ENCODE results near the gene LARGE2.
"Not testable (repeated sequence)": the region's sequence is repeated elsewhere in the genome, so short reads cannot be mapped to it uniquely, and the experiment has no call there.

The LARGE2 gene

GRCh38 chr11:45889555-45889954, 32.9 kb upstream of the LARGE2 start:
- Mint-ChIP-seq H3K4me1 (ENCODE audit: low read depth) (peaks cover 5% of the 10 kb centered on the region), H3K4me3 (no peak overlapping the region), H3K27me3 (peaks cover under 1% of the 10 kb centered on the region), H3K9me3 (ENCODE audit: low read depth) (no peaks in the 10 kb centered on the region), H3K36me3 (no peaks in the 10 kb centered on the region), H3K27ac (no peak overlapping the region)

- H3K4me3 Mint-ChIP-seq = no peak overlapping the region
- H3K9me3 Mint-ChIP-seq (ENCODE audit: low read depth) = no peaks in the 10 kb centered on the region
- peaks cover 4% of the 10 kb centered on the region for H3K27me3 Mint-ChIP-seq
- no peak overlapping the region for H3K27ac Mint-ChIP-seq
- H3K36me3 Mint-ChIP-seq = no peaks in the 10 kb centered on the region
- peaks cover 4% of the 10 kb centered on the region for H3K4me1 Mint-ChIP-seq (ENCODE audit: low read depth)
Measured at GRCh38 chr11:45889966-45890365, 32.5 kb upstream of the LARGE2 start.

GRCh38 chr11:45890886-45891550, 31.4 kb upstream of the LARGE2 start:
- H3K4me3 Mint-ChIP-seq = no peak overlapping the region
- H3K4me1 Mint-ChIP-seq (ENCODE audit: low read depth) = no peaks in the 10 kb centered on the region
- peaks cover 10% of the 10 kb centered on the region for H3K27me3 Mint-ChIP-seq
- H3K9me3 Mint-ChIP-seq (ENCODE audit: low read depth) = no peaks in the 10 kb centered on the region
- H3K27ac Mint-ChIP-seq = no peak overlapping the region
- no peaks in the 10 kb centered on the region for H3K36me3 Mint-ChIP-seq

GRCh38 chr11:45892856-45893255, 29.6 kb upstream of the LARGE2 start:
- Mint-ChIP-seq H3K9me3 (ENCODE audit: low read depth) (no peaks in the 10 kb centered on the region), H3K4me1 (ENCODE audit: low read depth) (no peaks in the 10 kb centered on the region), H3K36me3 (no peaks in the 10 kb centered on the region), H3K27me3 (peaks cover 11% of the 10 kb centered on the region), H3K27ac (no peak overlapping the region), H3K4me3 (no peak overlapping the region)

GRCh38 chr11:45894555-45895247, 27.8 kb upstream of the LARGE2 start:
- Mint-ChIP-seq H3K4me3 (no peak overlapping the region), H3K27me3 (peaks cover 16% of the 10 kb centered on the region), H3K27ac (no peak overlapping the region)

GRCh38 chr11:45895553-45896259, 26.8 kb upstream of the LARGE2 start:
- peaks cover 2% of the 10 kb centered on the region for H3K4me1 Mint-ChIP-seq (ENCODE audit: low read depth)
- no peaks in the 10 kb centered on the region for H3K9me3 Mint-ChIP-seq (ENCODE audit: low read depth)
- peaks cover 16% of the 10 kb centered on the region for H3K27me3 Mint-ChIP-seq

More at GRCh38 chr11:45894555-45895247, 27.8 kb upstream of the LARGE2 start:
- Mint-ChIP-seq H3K4me1 (ENCODE audit: low read depth) (peaks cover 2% of the 10 kb centered on the region), H3K36me3 (no peaks in the 10 kb centered on the region), H3K9me3 (ENCODE audit: low read depth) (no peaks in the 10 kb centered on the region)

GRCh38 chr11:45896422-45896984, 26.0 kb upstream of the LARGE2 start:
- no peaks in the 10 kb centered on the region for H3K9me3 Mint-ChIP-seq (ENCODE audit: low read depth)
- H3K36me3 Mint-ChIP-seq = no peaks in the 10 kb centered on the region
- peaks cover 2% of the 10 kb centered on the region for H3K4me1 Mint-ChIP-seq (ENCODE audit: low read depth)
- no peak overlapping the region for H3K4me3 Mint-ChIP-seq
- H3K27me3 Mint-ChIP-seq = peaks cover 16% of the 10 kb centered on the region
- H3K27ac Mint-ChIP-seq = no peak overlapping the region

More at GRCh38 chr11:45895553-45896259, 26.8 kb upstream of the LARGE2 start:
- Mint-ChIP-seq H3K27ac (no peak overlapping the region), H3K36me3 (no peaks in the 10 kb centered on the region), H3K4me3 (no peak overlapping the region)

GRCh38 chr11:45897556-45897955, 24.9 kb upstream of the LARGE2 start:
- no peaks in the 10 kb centered on the region for H3K36me3 Mint-ChIP-seq
- H3K27me3 Mint-ChIP-seq = peaks cover 16% of the 10 kb centered on the region

GRCh38 chr11:45899086-45899447, 23.4 kb upstream of the LARGE2 start:
- H3K4me1 Mint-ChIP-seq (ENCODE audit: low read depth) = peaks cover 2% of the 10 kb centered on the region
- H3K9me3 Mint-ChIP-seq (ENCODE audit: low read depth) = no peaks in the 10 kb centered on the region
- no peak overlapping the region for H3K27ac Mint-ChIP-seq
- no peaks in the 10 kb centered on the region for H3K36me3 Mint-ChIP-seq
- H3K4me3 Mint-ChIP-seq = peak overlapping the region; percentile 65
- H3K27me3 Mint-ChIP-seq = peaks cover 16% of the 10 kb centered on the region

More at GRCh38 chr11:45897556-45897955, 24.9 kb upstream of the LARGE2 start:
- no peak overlapping the region for H3K27ac Mint-ChIP-seq
- H3K4me1 Mint-ChIP-seq (ENCODE audit: low read depth) = peaks cover 2% of the 10 kb centered on the region
- no peaks in the 10 kb centered on the region for H3K9me3 Mint-ChIP-seq (ENCODE audit: low read depth)
- no peak overlapping the region for H3K4me3 Mint-ChIP-seq

GRCh38 chr11:45899448-45900174, 22.8 kb upstream of the LARGE2 start:
- Mint-ChIP-seq H3K36me3 (no peaks in the 10 kb centered on the region), H3K4me1 (ENCODE audit: low read depth) (peaks cover 2% of the 10 kb centered on the region), H3K9me3 (ENCODE audit: low read depth) (no peaks in the 10 kb centered on the region), H3K4me3 (peak overlapping the region; percentile 65), H3K27ac (no peak overlapping the region), H3K27me3 (peaks cover 15% of the 10 kb centered on the region)

- not testable (repeated sequence) for H3K36me3 Mint-ChIP-seq; H3K27me3 Mint-ChIP-seq; H3K27ac Mint-ChIP-seq; H3K9me3 Mint-ChIP-seq (ENCODE audit: low read depth); H3K4me1 Mint-ChIP-seq (ENCODE audit: low read depth)
- peak overlapping the region; percentile 73 for H3K4me3 Mint-ChIP-seq
Measured at GRCh38 chr11:45900175-45900800, 22.2 kb upstream of the LARGE2 start.

- H3K27ac Mint-ChIP-seq = no peak overlapping the region
- H3K9me3 Mint-ChIP-seq (ENCODE audit: low read depth) = no peaks in the 10 kb centered on the region
- peaks cover 5% of the 10 kb centered on the region for H3K4me1 Mint-ChIP-seq (ENCODE audit: low read depth)
- H3K27me3 Mint-ChIP-seq = peaks cover 6% of the 10 kb centered on the region
- peak overlapping the region; percentile 73 for H3K4me3 Mint-ChIP-seq
- no peaks in the 10 kb centered on the region for H3K36me3 Mint-ChIP-seq
Measured at GRCh38 chr11:45900916-45901617, 21.4 kb upstream of the LARGE2 start.

- Mint-ChIP-seq H3K27ac (no peak overlapping the region), H3K27me3 (peaks cover 6% of the 10 kb centered on the region), H3K9me3 (ENCODE audit: low read depth) (no peaks in the 10 kb centered on the region), H3K4me1 (ENCODE audit: low read depth) (peaks cover 8% of the 10 kb centered on the region), H3K4me3 (no peak overlapping the region), H3K36me3 (no peaks in the 10 kb centered on the region)
Measured at GRCh38 chr11:45901626-45902025, 20.8 kb upstream of the LARGE2 start.
